ENCODE data around the gene DMGDH.

The DMGDH gene

DNA sequence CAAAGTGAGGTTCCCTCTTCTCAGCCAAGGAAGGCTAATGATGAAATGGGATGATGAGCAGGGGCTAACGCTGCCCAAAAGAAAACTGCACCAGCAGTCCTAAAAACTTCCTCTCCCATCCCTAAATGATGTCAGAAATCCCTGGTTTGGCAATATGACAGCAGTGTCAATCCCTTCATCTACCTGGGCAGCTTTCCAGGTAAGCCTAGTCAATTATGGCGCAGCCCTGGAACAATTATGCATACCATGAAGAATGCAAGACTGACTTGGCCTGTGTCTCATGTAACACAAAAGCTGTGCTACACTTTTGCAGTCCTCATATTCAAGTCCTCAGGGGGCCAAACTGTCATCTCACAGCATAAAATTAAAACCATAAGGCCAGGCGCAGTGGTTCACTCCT lies 7.0 kb downstream of the DMGDH start:
- DNase-seq: no peak

GRCh38 chr5:79059674-79060073 lies 9.8 kb downstream of the DMGDH start:
- no peak for DNase-seq

- no peak for DNase-seq
These were observed 12.6 kb downstream of the DMGDH start for GRCh38 chr5:79056847-79057246.

DNA sequence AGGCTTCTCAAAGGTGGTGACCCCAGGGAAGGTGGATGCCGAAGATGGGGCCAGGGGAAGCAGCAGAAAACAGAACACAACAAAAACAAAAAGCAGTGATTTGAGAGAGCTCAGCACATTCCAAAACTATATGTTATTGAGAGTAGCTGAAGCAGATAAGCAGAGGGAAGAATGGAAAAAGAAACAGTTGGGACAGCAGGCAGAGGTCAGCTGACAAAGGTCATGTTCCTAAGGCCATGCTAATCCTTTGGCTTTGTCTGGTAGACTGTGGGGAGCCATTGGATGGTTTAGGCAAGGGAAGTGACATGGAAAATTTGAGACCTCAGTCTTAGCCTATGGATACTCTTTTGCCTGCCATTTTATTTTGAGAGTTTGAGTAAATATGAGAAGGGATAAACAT lies 14.5 kb downstream of the DMGDH start:
- DNase-seq: no peak

- DNase-seq: no peak
These were observed 16.2 kb downstream of the DMGDH start for GRCh38 chr5:79053321-79053720.

- DNase-seq: no peak
These were observed 19.0 kb downstream of the DMGDH start for GRCh38 chr5:79050498-79050897.

DNA sequence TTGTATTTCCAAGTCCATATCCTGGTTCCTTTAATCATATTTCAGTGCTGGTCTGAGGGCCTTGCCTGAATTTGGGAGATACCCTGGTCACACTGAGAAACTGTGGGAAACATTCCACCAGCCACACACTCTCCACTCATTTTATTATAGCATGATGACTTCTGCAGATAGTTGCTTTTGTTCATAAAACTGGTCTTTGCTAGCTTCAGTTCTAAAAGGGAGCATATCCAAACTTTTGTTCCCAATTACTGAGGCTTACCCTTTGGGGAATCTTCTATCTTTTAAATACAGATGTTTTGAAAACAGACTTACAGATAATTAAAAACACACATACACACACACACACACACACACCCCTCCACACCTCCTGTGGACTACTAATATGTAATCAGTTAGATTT lies 21.0 kb downstream of the DMGDH start:
- no peak for DNase-seq

- no peak for DNase-seq
These were observed 22.3 kb downstream of the DMGDH start for GRCh38 chr5:79047199-79047598.

GRCh38 chr5:79042188-79042587 lies 27.3 kb downstream of the DMGDH start:
- no peak for DNase-seq

- no peak for DNase-seq
These were observed 32.7 kb downstream of the DMGDH start for GRCh38 chr5:79036769-79037168.

GRCh38 chr5:79035237-79035636 lies 34.2 kb downstream of the DMGDH start:
- no peak for DNase-seq

GRCh38 chr5:79032782-79033181 lies 36.7 kb downstream of the DMGDH start:
- DNase-seq: no peak

GRCh38 chr5:79032031-79032695 lies 37.3 kb downstream of the DMGDH start:
- no peak for DNase-seq

GRCh38 chr5:79031485-79031867 lies 38.0 kb downstream of the DMGDH start:
- DNase-seq: no peak

GRCh38 chr5:79030663-79031484 lies 38.6 kb downstream of the DMGDH start:
- DNase-seq: no peak

GRCh38 chr5:79025054-79025472 lies 44.4 kb downstream of the DMGDH start:
- peak in 1 of 2 experiments; percentile 44 for DNase-seq

DNA sequence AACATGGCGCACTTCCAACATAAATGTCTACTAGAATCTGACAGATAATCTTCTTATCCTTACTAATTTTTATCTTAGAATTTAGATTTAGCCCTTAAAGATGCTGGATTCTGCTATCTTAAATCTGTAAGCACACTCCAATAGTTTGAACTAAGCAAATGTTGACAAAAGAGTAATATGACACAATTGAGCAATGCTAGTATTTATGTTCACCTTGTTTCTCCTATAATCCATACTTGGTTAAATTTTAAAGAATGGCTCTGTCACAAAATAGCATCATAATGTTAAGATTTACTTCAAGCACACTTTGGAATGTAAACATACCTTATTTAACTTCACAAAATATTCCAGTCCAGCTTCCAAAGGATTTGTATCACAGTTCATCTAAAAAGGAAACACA lies 45.5 kb downstream of the DMGDH start:
- no peak for DNase-seq

DNA sequence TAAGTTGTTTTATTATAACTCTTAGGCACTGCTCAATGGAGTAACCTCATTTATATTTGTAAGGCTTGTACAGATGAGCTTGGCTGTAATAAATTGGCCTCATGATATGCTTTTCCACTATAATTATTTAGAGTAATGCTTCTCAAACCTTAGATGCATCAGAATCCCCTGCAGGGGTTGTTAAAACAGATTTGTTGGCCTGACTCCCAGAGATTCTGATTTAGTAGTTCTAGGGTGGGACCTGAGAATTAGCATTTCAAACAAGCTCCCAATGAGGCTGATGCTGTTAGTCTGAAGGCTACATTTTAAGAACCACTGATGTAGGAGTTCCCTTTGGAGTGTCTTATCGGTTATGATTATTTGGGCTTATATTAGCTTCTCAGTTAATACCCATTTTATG lies 46.1 kb downstream of the DMGDH start:
- DNase-seq: no peak

DNA sequence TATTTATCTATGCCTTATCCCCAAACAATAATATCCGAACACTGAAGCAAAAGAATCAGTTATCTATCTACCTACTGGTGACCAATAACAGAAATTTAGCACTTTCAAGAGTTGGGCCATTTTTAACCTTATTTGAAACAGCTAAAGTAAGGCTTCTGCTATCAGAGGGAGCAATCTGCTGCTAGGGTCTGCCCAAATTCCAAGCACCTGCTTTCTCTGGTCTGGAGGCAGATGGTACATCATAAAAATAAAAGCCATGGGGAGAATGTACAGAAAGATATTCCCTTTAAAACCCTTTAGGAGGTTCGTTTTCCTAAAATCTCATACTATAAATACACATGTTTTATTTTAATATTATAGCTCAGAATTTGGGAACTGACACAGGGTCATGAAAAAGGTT lies 46.7 kb downstream of the DMGDH start:
- no peak for DNase-seq

DNA sequence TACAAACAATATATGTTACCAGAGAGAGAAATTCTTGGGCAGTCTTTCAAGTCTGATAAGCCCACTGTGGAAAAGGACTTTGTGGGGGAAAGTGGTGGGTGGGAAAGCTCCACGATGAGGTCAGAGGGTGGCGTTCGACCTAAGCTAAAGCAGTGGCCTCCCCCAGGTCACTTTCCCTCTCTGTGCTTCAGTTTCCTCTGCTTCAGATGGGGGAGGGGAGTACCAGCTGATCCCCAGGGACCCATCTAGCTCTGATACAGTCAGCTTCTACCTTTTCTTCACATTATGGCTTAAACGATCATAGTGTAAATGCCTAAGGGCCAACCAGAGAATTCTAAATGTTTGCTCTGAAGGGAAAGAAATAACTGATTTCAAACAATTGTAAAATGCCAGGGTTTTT lies 47.7 kb downstream of the DMGDH start:
- DNase-seq: no peak

DNA sequence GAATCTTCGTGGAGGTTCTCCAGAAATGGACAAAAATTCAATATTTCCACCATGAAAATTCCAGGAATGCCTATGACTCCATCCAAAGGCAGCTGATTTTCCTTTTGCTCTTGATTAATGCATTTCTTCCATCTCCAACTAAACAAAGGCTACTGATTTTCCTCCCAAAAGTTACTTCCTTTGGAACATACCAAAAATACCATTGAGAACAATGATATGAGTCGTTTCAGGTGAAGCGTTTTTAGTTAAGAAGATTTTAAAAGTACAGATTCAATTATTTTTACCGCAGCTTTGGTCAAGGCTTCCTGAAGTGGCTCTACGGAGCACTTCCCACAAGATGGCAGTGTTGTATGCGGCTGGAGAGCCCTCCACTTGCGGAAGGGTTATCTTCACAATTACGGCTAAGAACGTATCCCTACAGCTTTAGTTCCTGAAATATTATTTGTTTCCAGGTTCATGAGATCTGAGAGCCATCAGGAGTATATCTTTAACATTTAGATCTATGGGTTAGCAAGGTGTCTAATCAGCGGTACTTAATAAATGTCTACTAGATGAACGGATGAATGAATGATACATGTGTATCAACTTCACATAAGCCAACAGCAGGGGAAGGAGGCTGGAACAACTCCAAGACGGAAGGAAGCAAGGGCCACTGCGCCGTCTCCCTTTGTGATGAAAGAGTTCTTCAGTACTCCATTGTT lies 48.5 kb downstream of the DMGDH start:
- peak; percentile 5 to 35 for DNase-seq

- no peak for DNase-seq
These were observed 54.8 kb downstream of the DMGDH start for GRCh38 chr5:79014631-79015030.

- no peak for DNase-seq
These were observed 57.6 kb downstream of the DMGDH start for GRCh38 chr5:79011869-79012268.
